ENCODE results near the gene SMARCD3. TPM values are rescaled to one million over a fixed set of nuclear protein-coding genes. Genes with fewer than 3 reads are reported as not detected.

Gene SMARCD3
- total RNA-seq, 1 experiment from 2014 or later: 4.6 TPM

GRCh38 chr7:151226560-151226874, 22.0 kb downstream of the SMARCD3 start:
- H3K36me3 ChIP-seq (ENCODE audit: low read depth): peaks cover 38% of the 10 kb centered on the region
- H4K20me1 ChIP-seq (ENCODE audit: insufficient read depth): no peaks in the 10 kb centered on the region; the same call in 1 of the 2 replicates
- H3F3A ChIP-seq (ENCODE audit: insufficient read depth, low read depth): peaks cover 13% of the 10 kb centered on the region; the same call in 1 of the 2 replicates
- CTCF ChIA-PET: interaction anchor here (0.6 to 2.5 kb wide), 3 partner anchors 17 to 144 kb away, joined by 3 to 23 read pairs (median 3); no protein-coding TSS in a partner anchor
- peak overlapping the region; percentile 70 for H3K4me3 ChIP-seq
- no peaks in the 10 kb centered on the region for H3K9me3 ChIP-seq (ENCODE audit: insufficient read depth, low read depth)
- H2AFZ ChIP-seq: peak overlapping the region; percentile 75
- BruUV-seq (replicated peaks): no TSS peak
- POLR2A ChIA-PET (ENCODE audit: unreplicated experiment): interaction anchor here (0.6 to 1.4 kb wide), 2 partner anchors 110 to 324 kb away, joined by 6 to 7 read pairs; no protein-coding TSS in a partner anchor
- intact Hi-C loops (cut with micrococcal nuclease; ENCODE audit: unreplicated experiment): loop anchor here (5.0 kb wide), 1 partner anchor 114 kb away; no protein-coding TSS in a partner anchor
- H3K79me2 ChIP-seq (ENCODE audit: low read depth): peaks cover 23% of the 10 kb centered on the region
- DNase-seq: no peak
- H3K9me2 ChIP-seq (ENCODE audit: insufficient read depth): no peaks in the 10 kb centered on the region
- no peaks in the 10 kb centered on the region for H3K27me3 ChIP-seq (ENCODE audit: insufficient read depth, low read depth)
- TF ChIP-seq CTCF (conservative IDR thresholded peaks at IDR 0.05): no peak
- no peak for TF ChIP-seq EZH2 (IDR thresholded peaks at IDR 0.05; ENCODE audit: low read depth)
- H3K4me1 ChIP-seq (replicated peaks; ENCODE audit: insufficient read depth): peaks cover 26% of the 10 kb centered on the region
- H3K27ac ChIP-seq: peak overlapping the region; percentile 24; the same call in 1 of the 2 replicates
- H3K4me2 ChIP-seq: peak overlapping the region; percentile 94

- peak overlapping the region; percentile 70 for H3K4me3 ChIP-seq
- H3K27me3 ChIP-seq (ENCODE audit: insufficient read depth, low read depth): no peaks in the 10 kb centered on the region
- no TSS peak for BruUV-seq (replicated peaks)
- H2AFZ ChIP-seq: peak overlapping the region; percentile 75
- H3F3A ChIP-seq (ENCODE audit: insufficient read depth, low read depth): peaks cover 13% of the 10 kb centered on the region; the same call in 1 of the 2 replicates
- no peak for TF ChIP-seq EZH2 (IDR thresholded peaks at IDR 0.05; ENCODE audit: low read depth)
- no peak for TF ChIP-seq CTCF (conservative IDR thresholded peaks at IDR 0.05)
- H4K20me1 ChIP-seq (ENCODE audit: insufficient read depth): no peaks in the 10 kb centered on the region; the same call in 1 of the 2 replicates
- no peaks in the 10 kb centered on the region for H3K9me3 ChIP-seq (ENCODE audit: insufficient read depth, low read depth)
- POLR2A ChIA-PET (ENCODE audit: unreplicated experiment): interaction anchor here (1.4 kb wide), 1 partner anchor 110 kb away, joined by 7 read pairs; no protein-coding TSS in a partner anchor
- no peak overlapping the region for H3K27ac ChIP-seq
- H3K36me3 ChIP-seq (ENCODE audit: low read depth): peaks cover 38% of the 10 kb centered on the region
- peak overlapping the region; percentile 94 for H3K4me2 ChIP-seq
- H3K9me2 ChIP-seq (ENCODE audit: insufficient read depth): no peaks in the 10 kb centered on the region
- peaks cover 22% of the 10 kb centered on the region for H3K4me1 ChIP-seq (replicated peaks; ENCODE audit: insufficient read depth)
- no peak for DNase-seq
- intact Hi-C loops (cut with micrococcal nuclease; ENCODE audit: unreplicated experiment): loop anchor here (5.0 kb wide), 1 partner anchor 114 kb away; no protein-coding TSS in a partner anchor
- H3K79me2 ChIP-seq (ENCODE audit: low read depth): peaks cover 23% of the 10 kb centered on the region
- CTCF ChIA-PET: no interaction called here
These were observed 22.5 kb downstream of the SMARCD3 start for GRCh38 chr7:151225948-151226510.

GRCh38 chr7:151223728-151224127, 24.8 kb downstream of the SMARCD3 start:
- no peak for DNase-seq
- H3K9me2 ChIP-seq (ENCODE audit: insufficient read depth): no peaks in the 10 kb centered on the region
- H2AFZ ChIP-seq: no peak overlapping the region
- H3K4me2 ChIP-seq: no peak overlapping the region
- peaks cover 23% of the 10 kb centered on the region for H3K79me2 ChIP-seq (ENCODE audit: low read depth)
- H3K4me1 ChIP-seq (replicated peaks; ENCODE audit: insufficient read depth): peaks cover 20% of the 10 kb centered on the region
- peaks cover 13% of the 10 kb centered on the region; the same call in 1 of the 2 replicates for H3F3A ChIP-seq (ENCODE audit: insufficient read depth, low read depth)
- peaks cover 52% of the 10 kb centered on the region for H3K36me3 ChIP-seq (ENCODE audit: low read depth)
- TF ChIP-seq CTCF (conservative IDR thresholded peaks at IDR 0.05) (no peak), EZH2 (IDR thresholded peaks at IDR 0.05; ENCODE audit: low read depth) (no peak)
- H3K9me3 ChIP-seq (ENCODE audit: insufficient read depth, low read depth): no peaks in the 10 kb centered on the region
- no peaks in the 10 kb centered on the region for H3K27me3 ChIP-seq (ENCODE audit: insufficient read depth, low read depth)
- ChIA-PET POLR2A (ENCODE audit: unreplicated experiment) (no interaction called here), CTCF (no interaction called here)
- peaks cover 4% of the 10 kb centered on the region; the same call in 1 of the 2 replicates for H4K20me1 ChIP-seq (ENCODE audit: insufficient read depth)
- H3K27ac ChIP-seq: no peak overlapping the region
- intact Hi-C loops (cut with micrococcal nuclease; ENCODE audit: unreplicated experiment): no loop called here
- no TSS peak for BruUV-seq (replicated peaks)
- no peak overlapping the region for H3K4me3 ChIP-seq
